Neural cell (in vitro differentiated cells): ENCODE measurements around the gene ATP13A5.

Source experiments
- CTCF ChIP-seq: fragments of 450-650 bp; IDR thresholded peaks from 2 replicates; pipeline ENCODE4 v1.5.1; 2014; ENCODE audit warnings: antibody characterized with exemption, mild to moderate bottlenecking, moderate library complexity; ENCODE audit not compliant: poor library complexity, severe bottlenecking
- EZH2 ChIP-seq: fragments of 200-600, 300-800 bp; shearing (Covaris generic), sonication (generic); IDR thresholded peaks from 2 replicates; pipeline ENCODE4 v1.6.1; 2014; ENCODE audit warnings: antibody characterized with exemption, low read length, borderline replicate concordance, mild to moderate bottlenecking; ENCODE audit not compliant: insufficient read depth, poor library complexity, severe bottlenecking
- MXI1 ChIP-seq: fragments of 450-650 bp; conservative IDR thresholded peaks from 2 replicates; pipeline ENCODE4 v1.6.1; 2014; ENCODE audit warnings: antibody characterized with exemption, mild to moderate bottlenecking; ENCODE audit not compliant: poor library complexity, severe bottlenecking
- POLR2AphosphoS5 ChIP-seq: IDR thresholded peaks from 2 replicates; pipeline ENCODE4 v1.6.1; 2012
- RAD21 ChIP-seq: fragments of 450-650 bp; conservative IDR thresholded peaks from 2 replicates; pipeline ENCODE4 v1.6.1; 2014; ENCODE audit warnings: antibody characterized with exemption, mild to moderate bottlenecking, moderate library complexity
- SMC3 ChIP-seq: fragments of 450-650 bp; conservative IDR thresholded peaks from 2 replicates; pipeline ENCODE4 v1.6.1; 2014; ENCODE audit warnings: antibody characterized with exemption, mild to moderate bottlenecking, moderate library complexity; ENCODE audit not compliant: poor library complexity
- TAF1 ChIP-seq: IDR thresholded peaks from 2 replicates; pipeline ENCODE4 v1.6.1; 2012; ENCODE audit warnings: low read depth

GRCh38 chr3:193407112-193407511 is 28.6 kb upstream of the ATP13A5 start:
- TF ChIP-seq CTCF (no peak), MXI1 (no peak), TAF1 (no peak), EZH2 (no peak), RAD21 (no peak), SMC3 (no peak), POLR2AphosphoS5 (no peak)
